Activated CD4-positive, alpha-beta T cell treated with anti-CD3 and anti-CD28 coated beads, Interleukin-10, Interleukin-2, amounts not matched to agents 100 ng/mL and 50 ng/mL, durations not matched to agents 16 hours and 8 hours (primary cell): ENCODE measurements around the gene ABR.
"Not testable (repeated sequence)": the region's sequence is repeated elsewhere in the genome, so short reads cannot be mapped to it uniquely, and the experiment has no call there.

Source experiments
- DNase-seq: peaks from one replicate; pipeline ENCODE4 v3.0.0-alpha.2; 2020

ABR gene

DNA sequence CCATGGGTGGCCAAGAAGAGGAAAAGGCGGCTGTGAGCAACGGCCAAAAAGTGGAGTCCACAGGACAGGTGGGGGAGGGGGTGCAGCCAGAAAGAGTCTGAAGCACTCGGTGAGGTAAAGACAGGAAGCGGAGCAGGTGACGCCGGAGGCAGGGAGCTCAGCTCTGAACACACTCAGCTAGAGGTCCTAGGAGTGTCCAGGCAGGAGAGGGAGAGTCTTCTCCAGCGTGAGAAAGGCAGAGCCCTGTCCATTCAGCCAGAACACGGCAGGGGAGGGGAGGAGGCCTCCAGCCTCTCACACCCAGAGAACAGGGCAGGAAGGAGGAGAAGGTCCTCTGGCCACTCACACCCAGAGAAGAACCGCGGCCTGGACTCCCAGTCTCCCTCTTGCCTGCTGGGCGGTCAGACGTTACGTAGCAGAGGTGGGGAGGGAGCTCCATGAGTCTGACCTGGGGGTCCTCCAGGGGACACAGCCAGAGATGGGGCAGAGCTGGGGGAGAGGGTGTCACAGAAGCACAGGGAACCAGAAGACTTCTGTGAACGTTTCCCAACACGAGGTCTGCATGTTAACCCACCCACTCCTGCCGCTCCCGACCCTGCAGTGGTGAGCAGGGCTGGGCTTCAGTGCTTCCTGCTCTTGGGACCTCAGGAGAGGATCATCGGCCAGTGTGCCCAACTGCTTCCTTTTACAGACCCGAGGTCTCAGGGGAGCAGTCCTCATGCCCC, 89.2 kb downstream of the ABR start:
- DNase-seq: no peak

- no peak for DNase-seq
These were observed 89.9 kb downstream of the ABR start for GRCh38 chr17:1089915-1090314.

GRCh38 chr17:1087381-1088241, 92.2 kb downstream of the ABR start:
- no peak for DNase-seq

- DNase-seq: no peak
These were observed 96.2 kb downstream of the ABR start for GRCh38 chr17:1083451-1084187.

GRCh38 chr17:1082579-1082978, 97.2 kb downstream of the ABR start:
- DNase-seq: no peak

DNA sequence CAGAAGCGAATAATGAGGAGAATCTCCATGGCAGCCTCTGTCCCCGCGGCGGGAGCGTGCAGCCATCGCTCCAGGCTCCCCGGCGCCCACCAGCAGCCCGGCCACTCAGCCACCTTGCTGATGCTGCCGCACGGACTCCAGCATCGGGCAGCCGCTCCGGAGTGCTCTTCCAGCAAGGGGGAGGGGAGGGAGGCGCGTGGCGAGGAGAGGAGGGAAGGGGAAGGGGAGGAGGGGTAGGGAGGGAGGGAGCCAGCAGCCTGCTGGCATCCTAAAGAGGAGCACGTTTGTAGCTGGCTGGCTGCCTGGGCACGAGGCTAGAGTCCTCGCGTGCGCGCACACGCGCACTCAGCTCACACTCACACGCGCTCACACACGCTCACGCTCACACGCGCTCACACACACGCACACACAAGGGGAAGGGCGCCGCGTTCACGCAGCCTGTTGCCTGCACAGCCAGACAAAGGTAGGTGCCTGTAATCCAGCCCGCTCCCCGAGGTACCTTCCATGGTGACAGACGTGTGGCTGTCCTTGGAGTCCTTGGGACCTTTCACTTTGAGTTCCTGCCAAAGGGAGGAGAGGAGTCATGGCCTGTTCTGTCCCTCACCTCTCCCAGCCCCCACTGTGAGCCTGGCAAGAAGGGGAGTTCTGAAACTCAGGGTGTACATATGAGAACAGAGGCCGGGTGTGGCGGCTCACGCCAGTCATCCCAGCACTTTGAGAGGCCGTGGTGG, 100.8 kb downstream of the ABR start:
- DNase-seq: no peak

DNA sequence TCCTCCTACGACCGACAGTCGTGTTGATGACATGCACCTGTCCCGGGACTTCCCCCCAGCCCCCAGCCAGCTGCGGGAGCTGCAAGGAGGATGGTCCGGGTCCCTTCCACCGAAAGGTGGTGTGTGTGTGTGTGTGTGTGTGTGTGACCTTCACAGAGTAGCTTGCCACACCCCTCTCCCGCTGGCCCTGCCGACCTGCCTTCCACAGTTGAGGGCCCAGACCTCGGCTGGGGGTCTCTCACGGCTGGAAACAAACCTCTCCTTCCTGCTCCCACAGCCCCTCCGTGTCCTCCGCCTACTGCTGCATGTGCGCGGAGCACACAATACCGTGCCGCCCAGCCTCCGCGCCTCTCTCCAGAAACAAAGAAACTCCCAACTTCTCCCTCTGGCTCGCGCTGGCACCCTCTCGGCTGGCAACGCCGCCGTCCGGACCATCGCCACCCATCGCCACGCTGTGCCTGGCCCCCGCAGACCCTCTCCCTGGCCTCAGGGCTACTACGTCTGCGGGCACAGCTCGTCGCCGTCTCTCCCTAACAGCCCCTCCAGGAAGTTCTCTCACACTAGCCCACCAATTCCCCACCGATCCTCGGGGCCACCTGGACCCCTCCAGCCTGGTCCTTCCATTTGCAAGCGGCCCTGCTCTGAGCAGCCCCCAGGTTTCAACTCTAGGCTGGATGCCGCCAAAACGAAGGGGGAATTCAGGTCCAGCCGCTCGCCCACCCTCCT, 101.6 kb downstream of the ABR start:
- DNase-seq: no peak

GRCh38 chr17:1077581-1077985, 102.2 kb downstream of the ABR start:
- no peak for DNase-seq

- no peak for DNase-seq
These were observed 102.8 kb downstream of the ABR start for GRCh38 chr17:1076982-1077302.

DNA sequence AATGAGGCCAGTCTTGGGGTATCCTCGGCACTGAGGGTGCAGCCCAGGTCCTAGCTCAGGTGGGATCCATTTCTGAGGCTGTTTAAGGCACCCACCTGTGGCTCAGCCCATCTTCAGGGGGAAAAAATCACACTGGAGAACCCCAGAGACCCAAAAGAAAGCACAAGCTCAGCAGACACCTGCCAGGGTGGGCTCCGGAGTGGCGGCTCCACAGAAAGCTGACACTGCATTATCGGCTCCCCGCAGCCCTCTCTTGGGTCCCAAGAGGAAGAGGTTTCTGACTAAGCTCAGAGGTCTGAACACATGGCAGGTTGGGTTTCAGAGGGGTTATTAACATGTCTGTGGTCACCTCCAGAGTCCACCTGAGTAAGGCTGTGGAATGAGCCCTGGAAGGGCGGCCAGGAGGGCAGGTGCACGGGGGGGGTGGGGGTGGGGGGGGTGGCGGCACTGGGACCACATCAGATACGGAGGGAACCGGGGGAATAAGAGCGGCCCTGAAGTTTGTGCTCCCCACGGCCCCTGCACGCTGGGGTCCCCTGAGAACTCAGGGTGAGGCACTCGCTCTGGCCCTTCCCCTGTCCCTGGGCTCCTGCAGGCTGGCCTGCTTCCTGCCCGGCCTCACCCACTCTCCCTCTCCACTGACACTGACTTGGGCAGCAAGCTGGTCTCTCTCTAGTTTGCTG, 103.3 kb downstream of the ABR start:
- DNase-seq: no peak

DNA sequence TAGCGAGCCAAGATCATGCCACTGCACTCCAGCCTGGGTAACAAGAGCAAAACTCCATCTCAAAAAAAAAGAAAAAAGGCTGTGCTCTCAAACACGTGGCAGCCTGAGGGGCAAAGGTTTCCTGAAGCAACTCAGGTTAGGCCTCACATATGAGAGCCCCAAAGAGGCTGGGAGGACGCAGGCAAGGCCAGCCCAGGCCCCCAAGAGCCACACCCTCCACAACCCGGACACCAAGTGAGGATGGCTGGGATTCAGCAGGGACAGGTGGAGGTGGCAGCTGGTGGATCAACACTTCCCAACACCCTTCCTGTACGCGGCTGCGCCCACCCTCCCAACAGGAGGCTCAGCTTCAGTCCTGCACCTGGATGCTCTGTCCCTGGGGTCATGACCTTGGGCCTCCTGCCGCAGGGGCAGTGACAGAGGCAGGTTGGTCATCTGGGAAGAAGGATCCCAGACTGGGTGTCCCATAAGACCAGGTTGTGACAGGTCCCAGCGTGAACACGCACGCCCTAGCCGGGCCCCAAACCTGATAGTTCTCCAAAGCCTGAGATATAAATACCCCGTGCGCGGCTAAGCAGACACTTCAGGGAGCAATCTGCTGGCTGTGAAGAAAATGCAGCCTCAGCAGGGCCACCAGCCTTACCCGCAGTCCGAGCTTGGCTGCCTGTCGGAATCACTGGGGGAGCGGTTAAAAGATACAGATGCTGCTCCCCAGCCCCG, 104.7 kb downstream of the ABR start:
- no peak for DNase-seq

DNA sequence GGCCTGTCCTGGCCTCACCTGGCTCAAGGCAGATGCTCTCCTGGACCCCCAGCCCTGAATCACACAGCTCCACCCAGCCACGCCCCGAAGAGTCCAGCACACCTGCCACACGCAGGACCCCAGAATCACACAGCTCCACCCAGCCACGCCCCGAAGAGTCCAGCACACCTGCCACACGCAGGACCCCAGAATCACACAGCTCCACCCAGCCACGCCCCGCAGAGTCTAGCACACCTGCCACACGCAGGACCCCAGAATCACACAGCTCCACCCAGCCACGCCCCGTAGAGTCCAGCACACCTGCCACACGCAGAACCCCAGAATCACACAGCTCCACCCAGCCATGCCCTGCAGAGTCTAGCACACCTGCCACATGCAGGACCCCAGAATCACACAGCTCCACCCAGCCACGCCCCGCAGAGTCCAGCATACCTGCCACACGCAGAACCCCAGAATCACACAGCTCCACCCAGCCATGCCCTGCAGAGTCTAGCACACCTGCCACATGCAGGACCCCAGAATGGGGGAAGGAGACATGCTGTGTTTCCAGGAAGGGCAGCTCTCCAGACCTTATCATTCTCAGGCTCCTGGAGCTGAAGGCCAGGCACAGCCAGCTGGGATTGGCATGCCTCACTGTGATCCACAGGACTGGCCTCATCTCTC, 105.7 kb downstream of the ABR start:
- DNase-seq: not testable (repeated sequence)

- no peak for DNase-seq
These were observed 106.4 kb downstream of the ABR start for GRCh38 chr17:1073241-1073962.

DNA sequence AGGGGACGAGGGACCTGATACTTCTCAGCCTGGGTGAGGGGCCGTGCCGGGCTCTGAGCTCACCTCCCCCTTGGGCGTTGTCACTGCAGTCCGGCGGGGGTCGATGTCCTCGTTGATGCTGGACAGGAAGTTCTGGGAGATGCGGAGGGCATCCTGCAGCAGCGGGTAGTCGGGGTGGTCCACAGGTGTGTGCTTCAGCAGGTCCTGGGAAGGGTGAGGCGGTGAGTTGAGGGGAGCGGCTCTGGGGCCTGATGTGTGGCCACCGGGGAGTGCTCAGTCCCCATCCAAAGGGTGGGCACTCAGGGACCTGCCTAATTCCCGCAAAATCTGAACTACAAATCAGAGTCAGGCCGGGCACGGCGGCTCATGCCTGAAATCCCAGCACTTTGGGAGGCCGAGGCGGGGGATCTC, 107.2 kb downstream of the ABR start:
- no peak for DNase-seq

DNA sequence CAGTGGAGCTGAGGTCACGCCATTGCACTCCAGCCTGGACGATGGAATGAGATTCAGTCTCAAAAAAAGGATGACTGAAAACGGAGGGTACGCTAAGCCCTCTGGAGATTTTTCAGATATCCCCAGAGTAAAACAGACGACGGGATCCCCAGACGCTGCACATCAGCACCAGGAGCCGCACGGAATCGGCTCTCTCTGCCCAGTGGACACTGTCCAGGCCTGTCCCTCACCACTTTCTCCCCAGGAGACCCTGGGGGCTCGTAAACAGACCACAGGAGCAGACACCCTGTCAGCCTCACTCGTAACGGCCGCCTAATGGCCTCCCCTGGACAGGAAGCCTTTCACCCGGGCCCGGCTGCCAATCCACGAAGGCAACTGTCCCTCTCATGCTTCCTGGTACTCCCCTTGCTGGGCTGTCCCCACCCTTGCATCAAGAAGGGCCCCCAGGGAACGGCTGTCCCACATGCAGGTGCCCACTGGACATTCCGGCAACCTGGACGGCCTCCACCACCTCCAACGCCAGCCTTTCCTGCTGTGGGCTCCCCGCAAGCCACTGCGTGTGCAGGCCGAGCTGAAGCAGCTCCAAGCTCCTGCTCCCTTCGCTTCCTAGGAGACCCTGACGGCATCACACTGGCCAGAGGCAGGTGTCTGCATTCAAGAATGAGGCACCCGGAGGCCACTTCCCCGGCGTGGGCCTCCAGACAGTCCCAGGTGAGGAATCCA, 108.5 kb downstream of the ABR start:
- no peak for DNase-seq

- no peak for DNase-seq
These were observed 109.4 kb downstream of the ABR start for GRCh38 chr17:1070411-1070810.

DNA sequence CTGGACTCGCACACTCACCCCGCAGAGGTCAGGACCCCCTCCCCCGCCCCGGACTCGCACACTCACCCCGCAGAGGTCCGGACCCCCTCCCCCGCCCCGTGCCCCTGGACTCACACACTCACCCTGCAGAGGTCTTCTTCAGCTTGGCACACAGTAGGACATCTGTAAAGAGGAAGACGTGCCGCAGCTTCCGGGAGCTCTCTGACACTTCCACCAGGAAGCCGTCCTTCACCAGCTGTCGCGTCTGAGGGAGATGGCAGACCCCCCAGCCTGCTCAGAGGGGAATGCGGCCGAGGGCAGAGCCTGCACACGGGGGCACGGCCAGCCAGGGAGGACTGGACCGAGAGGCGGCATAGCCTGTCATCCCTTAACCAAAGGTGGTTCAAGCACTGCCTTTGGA, 109.9 kb downstream of the ABR start:
- no peak for DNase-seq

DNA sequence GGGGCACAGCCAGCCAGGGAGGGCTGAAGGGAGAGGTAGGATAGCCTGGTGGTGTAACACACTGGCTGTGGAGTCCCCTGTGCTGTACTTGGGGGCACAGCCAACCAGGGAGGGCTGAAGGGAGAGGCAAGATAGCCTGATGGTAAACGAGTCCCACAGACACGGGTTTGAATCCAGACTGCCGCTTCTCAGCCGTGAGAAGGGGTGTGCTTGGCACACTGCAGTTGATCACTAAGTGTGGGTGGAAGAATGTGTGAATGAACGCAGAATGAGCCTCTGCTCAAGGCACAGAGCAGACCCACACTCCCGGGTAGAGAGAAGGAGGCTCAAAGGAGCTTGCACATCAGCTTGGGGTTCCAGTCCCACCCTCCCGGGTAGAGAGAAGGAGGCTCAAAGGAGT, 111.4 kb downstream of the ABR start:
- no peak for DNase-seq
